Measurements from ENCODE around the gene TNK2. TPM values are rescaled to one million over a fixed set of nuclear protein-coding genes. Genes with fewer than 3 reads are reported as not detected.
A peak's percentile ranks its signal among the peaks of the same experiment; 100 is the strongest.

Gene TNK2
- total RNA-seq, 4 donors from 2014 or later = 10.2 to 21.1 (median 12.7) TPM

DNA sequence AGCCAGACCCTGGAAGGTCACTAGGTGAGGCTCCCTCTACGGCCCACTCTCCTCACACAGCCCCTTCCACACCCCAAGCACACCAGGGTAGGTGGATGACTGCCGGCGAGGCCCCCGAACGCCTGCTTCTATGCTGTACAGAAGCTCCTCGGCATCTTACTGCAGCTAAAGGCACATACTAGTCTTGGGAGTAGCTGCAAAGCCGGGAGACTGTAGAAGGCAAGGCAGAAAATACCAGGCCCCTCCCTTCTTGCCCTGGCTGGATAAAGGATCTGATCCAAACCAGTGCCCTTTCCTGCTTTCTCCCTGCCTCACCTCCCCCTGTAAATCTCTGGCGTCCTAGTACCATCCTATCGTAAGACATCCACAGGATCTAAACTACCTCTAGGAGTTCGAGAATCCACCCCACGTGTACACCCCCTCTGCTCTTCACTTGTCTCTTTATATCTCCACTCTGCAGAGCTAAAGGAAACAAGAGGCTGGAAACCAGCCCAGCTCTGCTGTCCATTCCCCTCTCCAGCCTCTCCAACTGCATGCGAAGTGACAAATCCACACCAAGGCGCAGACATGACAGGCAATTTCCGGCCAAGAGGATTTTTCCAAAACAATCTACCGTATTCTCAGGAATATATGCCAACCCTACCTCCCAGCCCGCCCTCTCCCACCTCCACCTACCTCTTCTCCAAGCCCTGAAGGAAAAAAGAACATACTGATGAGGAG lies 11.8 kb downstream of the TNK2 start:
- Histone ChIP-seq H3K4me3 (replicated peaks in 1 of 3) (peak overlapping the region in 1 of 3 donors; percentile 54), H3K4me1 (peaks cover 54 to 70% of the 10 kb centered on the region in 2 donors), H3K27ac (peak overlapping the region; percentile 67 to 84 (median 74)), H3K36me3 (no peaks in the 10 kb centered on the region), H3K9me3 (no peaks in the 10 kb centered on the region), H3K27me3 (no peaks in the 10 kb centered on the region)
- TF ChIP-seq, protein P1, sequence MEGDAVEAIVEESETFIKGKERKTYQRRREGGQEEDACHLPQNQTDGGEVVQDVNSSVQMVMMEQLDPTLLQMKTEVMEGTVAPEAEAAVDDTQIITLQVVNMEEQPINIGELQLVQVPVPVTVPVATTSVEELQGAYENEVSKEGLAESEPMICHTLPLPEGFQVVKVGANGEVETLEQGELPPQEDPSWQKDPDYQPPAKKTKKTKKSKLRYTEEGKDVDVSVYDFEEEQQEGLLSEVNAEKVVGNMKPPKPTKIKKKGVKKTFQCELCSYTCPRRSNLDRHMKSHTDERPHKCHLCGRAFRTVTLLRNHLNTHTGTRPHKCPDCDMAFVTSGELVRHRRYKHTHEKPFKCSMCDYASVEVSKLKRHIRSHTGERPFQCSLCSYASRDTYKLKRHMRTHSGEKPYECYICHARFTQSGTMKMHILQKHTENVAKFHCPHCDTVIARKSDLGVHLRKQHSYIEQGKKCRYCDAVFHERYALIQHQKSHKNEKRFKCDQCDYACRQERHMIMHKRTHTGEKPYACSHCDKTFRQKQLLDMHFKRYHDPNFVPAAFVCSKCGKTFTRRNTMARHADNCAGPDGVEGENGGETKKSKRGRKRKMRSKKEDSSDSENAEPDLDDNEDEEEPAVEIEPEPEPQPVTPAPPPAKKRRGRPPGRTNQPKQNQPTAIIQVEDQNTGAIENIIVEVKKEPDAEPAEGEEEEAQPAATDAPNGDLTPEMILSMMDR (IDR thresholded peaks at IDR 0.05) = no peak
- TF ChIP-seq POLR2A (IDR thresholded peaks at IDR 0.05) = no peak
- DNase-seq = peak; percentile 60 to 69
- WGBS, 2 donors = 19 to 20% methylated on average over 15 to 16 of the region's 16 CpGs
- intact Hi-C loops (cut with DNase I) = no loop called here

DNA sequence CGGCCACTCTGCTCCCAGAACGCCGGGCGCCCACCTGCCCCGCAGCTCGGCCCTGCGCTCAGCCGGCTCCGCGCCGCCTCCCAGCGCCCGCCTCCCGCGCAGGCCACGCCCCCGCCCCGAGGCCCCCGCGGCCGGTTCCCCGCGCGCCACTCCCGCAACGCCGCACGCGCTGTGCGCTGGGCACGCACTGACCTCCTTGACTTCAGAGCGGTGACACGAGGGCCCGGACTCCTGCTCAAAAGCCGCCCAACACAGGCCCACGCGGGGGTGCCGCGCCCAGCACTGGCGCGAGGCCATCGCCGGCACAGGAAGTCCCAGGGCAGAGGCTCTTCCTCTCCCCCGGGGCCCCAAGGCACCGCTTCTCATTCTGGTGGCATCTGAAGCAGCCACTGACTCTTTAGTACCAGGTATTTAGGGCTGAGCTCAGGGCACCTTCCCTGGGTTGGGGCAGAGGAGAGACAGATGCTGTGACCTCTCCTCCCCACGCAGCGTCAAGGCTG lies 12.4 kb downstream of the TNK2 start:
- peak; percentile 70 to 75 for DNase-seq
- intact Hi-C loops (cut with DNase I) = loop anchor here (2.0 kb wide), 2 partner anchors 13 to 33 kb away; partner anchors contain the start of gene TNK2
- WGBS, 2 donors = 4% methylated on average over 10 of the region's 47 CpGs; no CpG with 5 or more reads in 1 of the 2 donors
- no peaks in the 10 kb centered on the region for H3K36me3 ChIP-seq
- peaks cover 56 to 68% of the 10 kb centered on the region in 2 donors for H3K4me1 ChIP-seq
- peak overlapping the region in 1 of 3 donors; percentile 54 for H3K4me3 ChIP-seq (replicated peaks in 1 of 3)
- H3K27ac ChIP-seq = peak overlapping the region; percentile 67 to 84 (median 74)
- H3K9me3 ChIP-seq = no peaks in the 10 kb centered on the region
- TF ChIP-seq, protein P1 (IDR thresholded peaks at IDR 0.05) = no peak
- no peak for TF ChIP-seq POLR2A (IDR thresholded peaks at IDR 0.05)
- H3K27me3 ChIP-seq = no peaks in the 10 kb centered on the region

DNA sequence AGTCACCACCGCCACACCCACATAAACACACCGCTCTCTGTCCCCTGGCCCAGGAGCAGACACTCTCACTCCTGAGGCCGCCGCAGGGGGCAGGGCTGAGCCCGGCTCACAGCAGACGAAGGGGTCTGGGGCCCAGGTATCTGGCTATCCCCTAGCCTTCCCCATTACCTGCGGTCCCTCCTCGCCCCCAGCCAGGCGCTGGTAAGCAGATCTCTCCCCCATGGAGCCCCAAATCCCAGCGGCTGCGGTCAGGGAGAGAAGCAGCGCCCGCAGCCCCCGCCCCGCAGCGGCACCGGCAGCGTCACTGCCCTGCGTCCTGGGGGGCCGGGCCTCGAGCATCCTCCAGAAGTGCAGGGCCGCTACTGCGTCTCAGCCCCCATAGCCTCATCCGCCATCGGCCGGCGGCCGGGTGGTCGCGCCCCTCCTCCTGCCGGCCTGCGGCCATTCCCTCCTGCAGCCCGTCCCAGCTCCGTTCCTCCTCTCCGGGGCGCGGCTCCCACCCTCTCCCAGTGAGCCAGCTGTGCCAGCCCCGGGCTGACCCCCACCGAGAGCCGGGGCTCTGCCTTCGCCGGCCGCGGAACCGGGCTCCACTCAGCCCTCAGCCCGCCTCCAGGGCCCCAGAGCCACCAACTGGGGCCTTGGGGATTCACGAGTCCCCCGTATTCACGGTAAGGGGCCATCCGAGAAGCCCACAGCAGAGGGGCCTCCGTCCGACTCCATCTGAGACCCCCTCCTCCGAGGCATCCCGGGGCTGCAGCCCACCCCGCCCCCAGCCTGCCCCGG lies 13.1 kb downstream of the TNK2 start:
- no peaks in the 10 kb centered on the region for H3K9me3 ChIP-seq
- peaks cover 49 to 62% of the 10 kb centered on the region in 2 donors for H3K4me1 ChIP-seq
- H3K36me3 ChIP-seq = no peaks in the 10 kb centered on the region
- no peaks in the 10 kb centered on the region for H3K27me3 ChIP-seq
- intact Hi-C loops (cut with DNase I) = loop anchor here (2.0 kb wide), 2 partner anchors 14 to 32 kb away; partner anchors contain the start of gene TNK2
- WGBS, 2 donors = 1 to 4% methylated on average over 15 to 16 of the region's 56 CpGs
- TF ChIP-seq, protein P1 (IDR thresholded peaks at IDR 0.05) = peak in 1 of 6 experiments; percentile 2
- no peak for TF ChIP-seq POLR2A (IDR thresholded peaks at IDR 0.05)
- DNase-seq = peak; percentile 39 to 49
- H3K4me3 ChIP-seq (replicated peaks in 1 of 3) = peak overlapping the region in 2 of 3 donors; percentile 25 to 54
- H3K27ac ChIP-seq = peak overlapping the region in 2 of 3 donors; percentile 71 to 84

DNA sequence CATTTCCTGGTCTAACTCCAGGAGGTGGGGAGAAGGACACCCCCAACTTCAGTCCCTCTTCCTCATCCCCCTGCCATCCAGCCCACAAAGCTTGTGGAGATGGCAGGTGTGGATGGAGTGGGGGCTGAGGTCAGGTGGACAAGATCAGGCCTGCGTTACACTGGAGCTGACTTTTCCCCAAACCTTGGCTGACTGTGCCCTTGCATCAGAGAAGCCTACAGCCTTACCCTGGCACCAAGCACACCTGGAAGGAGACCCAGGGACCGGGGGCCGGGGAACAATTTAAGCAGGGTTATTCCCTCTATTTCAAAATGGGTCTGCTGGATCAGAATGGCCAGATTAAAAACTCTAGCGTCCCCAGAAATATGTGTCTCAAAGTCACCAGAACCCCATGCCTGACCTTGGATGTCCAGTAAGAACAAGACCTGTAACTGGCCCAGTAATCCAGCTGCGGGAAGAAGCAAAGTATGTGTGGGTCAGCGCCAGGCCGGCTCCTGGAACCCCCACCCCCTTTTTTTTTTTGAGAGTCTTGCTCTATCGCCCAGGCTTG lies 14.4 kb downstream of the TNK2 start:
- WGBS, 2 donors = 82 to 86% methylated on average over 6 to 7 of the region's 8 CpGs
- intact Hi-C loops (cut with DNase I) = loop anchor here (2.0 kb wide), 2 partner anchors 15 to 31 kb away; partner anchors contain the start of gene TNK2
- Histone ChIP-seq H3K36me3 (no peaks in the 10 kb centered on the region), H3K9me3 (no peaks in the 10 kb centered on the region), H3K27ac (peak overlapping the region in 1 of 3 donors; percentile 75), H3K27me3 (no peaks in the 10 kb centered on the region), H3K4me1 (peaks cover 46 to 58% of the 10 kb centered on the region in 2 donors), H3K4me3 (replicated peaks in 1 of 3) (no peak overlapping the region)
- no peak for TF ChIP-seq POLR2A (IDR thresholded peaks at IDR 0.05)
- TF ChIP-seq, protein P1 (IDR thresholded peaks at IDR 0.05) = no peak
- DNase-seq = no peak

All from thyroid gland (tissue), 4 donors.